Thyroid gland (tissue), 4 donors: ENCODE results near the gene TSC22D1. TPM values are rescaled to one million over a fixed set of nuclear protein-coding genes. Genes with fewer than 3 reads are reported as not detected.

Experiments used
- DNase-seq, 2 donors: peaks; one replicate each; pipeline ENCODE4 v3.0.0-alpha.2; 2019
- H3K27ac ChIP-seq, 3 donors: fragments of 200-600 bp; sonication (generic); 1 replicate in 2 of 3; 2 replicates in 1 of 3; pipeline ENCODE4 v1.5.1; 2016 to 2019; ENCODE audit warnings: mild to moderate bottlenecking in 1 of 3, moderate library complexity in 1 of 3
- H3K27me3 ChIP-seq: fragments of 200-600 bp; sonication (generic); one replicate; pipeline ENCODE4 v1.5.1; 2019
- H3K36me3 ChIP-seq, 2 donors: fragments of 200-600 bp; sonication (generic); one replicate each; pipeline ENCODE4 v1.5.1; 2016 to 2019
- H3K4me1 ChIP-seq, 2 donors: fragments of 200-600 bp; sonication (generic); one replicate each; pipeline ENCODE4 v1.5.1; 2017 to 2019
- H3K4me3 ChIP-seq, 3 donors: fragments of 200-600 bp; sonication (generic); replicated peaks in 1 of 3; 1 replicate in 2 of 3; 2 replicates in 1 of 3; pipeline ENCODE4 v1.5.1; 2016; ENCODE audit warnings: mild to moderate bottlenecking in 1 of 3
- H3K9me3 ChIP-seq: fragments of 200-600 bp; sonication (generic); one replicate; pipeline ENCODE4 v1.5.1; 2017
- CTCF ChIP-seq, 6 experiments: fragments of 200-600 bp in 3 of 6; fragments of 450-650 bp in 3 of 6; sonication (generic) in 3 of 6; IDR thresholded peaks; one replicate each; pipeline ENCODE4 v1.5.1; 2016 to 2019; ENCODE audit warnings: antibody characterized with exemption in 6 of 6, mild to moderate bottlenecking in 2 of 6, inconsistent platforms in 1 of 6, moderate library complexity in 1 of 6
- POLR2A ChIP-seq, 2 donors: fragments of 450-650 bp; IDR thresholded peaks; one replicate each; pipeline ENCODE4 v1.6.1; 2017; ENCODE audit warnings: antibody characterized with exemption in 2 of 2, mild to moderate bottlenecking in 2 of 2, moderate library complexity in 1 of 2
- WGBS, 2 donors: methylation state at CpG; one replicate each; pipeline ENCODE4 v1.1.5; 2017; 5-methylcytosine and 5-hydroxymethylcytosine counted together
- intact Hi-C: fragments of 100-400 bp; cut with DNase I; formaldehyde crosslinking; loops from one replicate; pipeline ENCODE4 v1.15.1; 2023
- total RNA-seq, 4 donors: library from RNA; depleted of rRNA; stranded (reverse); fragments of >200 nt; gene quantifications; one replicate each; pipeline ENCODE4 v1.2.3, GENCODE V29; 2016

The TSC22D1 gene
- total RNA-seq, 4 donors from 2014 or later: 78.0 to 103 (median 90.5) TPM

DNA sequence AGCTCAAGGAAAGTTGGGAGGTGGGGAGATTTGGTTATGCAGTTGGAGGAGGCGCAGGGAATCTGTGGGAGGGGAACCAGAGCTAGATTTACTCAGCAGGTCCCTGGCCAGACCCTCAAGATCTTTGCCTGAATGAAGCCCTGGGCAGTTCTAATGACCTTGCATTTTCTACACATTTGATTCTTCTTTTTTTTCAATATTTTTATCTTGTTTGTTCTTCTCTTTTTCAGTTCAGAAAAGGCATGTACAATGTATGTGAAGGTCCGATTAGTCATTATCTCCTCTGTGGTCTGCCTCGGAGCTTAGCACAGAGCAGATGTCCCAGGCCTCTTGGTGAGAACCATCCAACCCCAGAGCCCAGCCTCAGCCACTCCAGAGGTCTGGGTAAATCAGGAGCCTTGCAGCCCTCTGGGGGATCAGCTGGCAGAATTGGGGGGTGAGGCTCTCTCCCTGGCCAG lies 178.3 kb downstream of the TSC22D1 start:
- Histone ChIP-seq H3K27me3 (no peaks in the 10 kb centered on the region), H3K36me3 (no peaks in the 10 kb centered on the region), H3K27ac (no peak overlapping the region), H3K4me3 (no peak overlapping the region), H3K4me1 (peaks cover 30 to 43% of the 10 kb centered on the region in 2 donors), H3K9me3 (no peaks in the 10 kb centered on the region)
- no peak for DNase-seq
- 86 to 93% methylated on average over 3 of the region's 3 CpGs for WGBS, 2 donors
- TF ChIP-seq POLR2A (IDR thresholded peaks at IDR 0.05): no peak
- no peak for TF ChIP-seq CTCF (IDR thresholded peaks at IDR 0.05)
- intact Hi-C loops: no loop called here

DNA sequence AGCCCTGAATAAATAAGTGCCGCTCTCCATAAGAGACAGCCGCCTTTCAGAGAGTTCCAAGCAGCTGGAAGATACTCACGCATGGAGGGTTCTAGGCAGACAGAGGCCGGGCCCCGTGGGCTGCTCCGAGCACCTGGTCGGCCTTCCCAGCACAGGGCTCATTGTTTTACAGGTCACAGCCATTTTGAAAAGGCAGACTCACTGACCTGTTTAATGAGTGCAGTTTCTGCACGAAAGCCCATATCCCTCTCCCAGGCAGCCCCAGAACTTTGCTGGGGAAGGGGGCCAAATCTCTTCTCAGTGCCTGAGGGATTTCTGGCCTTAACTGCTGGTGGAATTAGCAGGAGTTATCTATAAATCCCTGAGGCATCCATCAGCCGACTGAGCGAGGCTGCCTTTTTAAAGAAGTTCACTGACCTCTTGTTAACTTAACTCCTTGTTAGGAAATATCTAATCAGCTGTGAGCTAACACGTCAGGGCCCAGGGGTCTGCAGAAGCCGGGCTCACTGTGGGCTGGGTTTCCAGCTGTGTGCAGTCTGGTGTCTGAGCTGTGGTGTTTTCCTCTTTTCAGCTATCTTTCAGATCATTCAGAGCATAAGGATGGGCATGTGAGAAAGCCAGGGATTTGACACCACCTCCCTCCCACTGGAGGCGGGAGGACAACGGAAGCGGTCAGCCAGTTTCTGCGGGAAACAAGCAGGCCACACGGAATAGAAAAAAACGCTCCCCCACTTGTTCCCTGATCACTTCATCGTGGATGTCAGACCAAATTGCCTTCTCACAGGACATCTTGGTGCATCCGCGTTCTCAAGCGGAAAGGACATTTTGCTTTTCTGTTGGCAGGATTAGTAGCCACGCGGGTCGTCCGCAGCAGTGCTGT lies 179.2 kb downstream of the TSC22D1 start:
- peak; percentile 49 to 56 for DNase-seq
- Histone ChIP-seq H3K27me3 (no peaks in the 10 kb centered on the region), H3K4me3 (no peak overlapping the region), H3K27ac (peak overlapping the region; percentile 61 to 78 (median 67)), H3K9me3 (no peaks in the 10 kb centered on the region), H3K4me1 (peaks cover 22 to 34% of the 10 kb centered on the region in 2 donors), H3K36me3 (no peaks in the 10 kb centered on the region)
- no peak for TF ChIP-seq POLR2A (IDR thresholded peaks at IDR 0.05)
- TF ChIP-seq CTCF (IDR thresholded peaks at IDR 0.05): no peak
- WGBS, 2 donors: 51 to 55% methylated on average over 26 of the region's 26 CpGs
- intact Hi-C loops: no loop called here

DNA sequence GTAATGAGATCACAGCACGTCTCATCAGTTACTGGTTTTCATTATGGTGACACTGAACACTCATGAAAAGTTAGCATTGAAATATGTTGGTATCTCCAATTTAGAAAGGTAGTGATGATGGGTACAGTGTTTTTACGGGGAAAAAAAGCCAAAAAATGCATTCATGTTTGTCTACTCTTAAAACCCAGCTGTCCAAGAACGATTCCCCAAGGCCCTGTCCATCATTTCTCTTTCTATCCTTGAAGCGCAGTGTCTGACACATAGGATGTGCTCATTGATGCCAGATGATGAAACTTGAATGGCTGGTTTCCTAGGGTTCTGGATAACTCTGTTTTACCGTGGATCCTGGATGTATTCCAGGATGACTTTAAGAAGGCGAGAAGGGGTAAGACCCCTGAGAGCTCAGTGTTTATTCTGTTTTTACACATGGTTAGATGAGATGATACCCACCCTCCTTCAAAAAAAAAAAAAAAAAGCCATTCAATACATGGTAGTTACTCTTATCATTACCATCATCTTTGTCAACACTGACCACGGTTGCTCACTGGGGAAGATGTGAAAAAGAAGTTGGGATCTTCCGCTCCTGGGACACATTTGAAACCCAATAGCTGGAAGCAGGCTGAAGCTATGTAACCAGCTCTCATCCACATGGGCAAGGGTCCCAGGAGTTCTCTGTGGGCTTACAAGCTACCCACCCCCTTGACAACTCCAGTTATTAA lies 180.0 kb downstream of the TSC22D1 start:
- WGBS, 2 donors: 87 to 92% methylated on average over 8 of the region's 8 CpGs
- Histone ChIP-seq H3K4me3 (no peak overlapping the region), H3K4me1 (peaks cover 15 to 29% of the 10 kb centered on the region in 2 donors), H3K27ac (peak overlapping the region; percentile 61 to 78 (median 67)), H3K9me3 (no peaks in the 10 kb centered on the region), H3K27me3 (no peaks in the 10 kb centered on the region), H3K36me3 (no peaks in the 10 kb centered on the region)
- TF ChIP-seq CTCF (IDR thresholded peaks at IDR 0.05): no peak
- TF ChIP-seq POLR2A (IDR thresholded peaks at IDR 0.05): no peak
- intact Hi-C loops: no loop called here
- no peak for DNase-seq

- H3K27ac ChIP-seq: no peak overlapping the region
- peaks cover 13 to 22% of the 10 kb centered on the region in 2 donors for H3K4me1 ChIP-seq
- H3K36me3 ChIP-seq: no peaks in the 10 kb centered on the region
- no peaks in the 10 kb centered on the region for H3K27me3 ChIP-seq
- intact Hi-C loops: no loop called here
- no peak overlapping the region for H3K4me3 ChIP-seq
- DNase-seq: no peak
- TF ChIP-seq POLR2A (IDR thresholded peaks at IDR 0.05): no peak
- no peak for TF ChIP-seq CTCF (IDR thresholded peaks at IDR 0.05)
- no peaks in the 10 kb centered on the region for H3K9me3 ChIP-seq
Measured at GRCh38 chr13:44394658-44395057, 181.5 kb downstream of the TSC22D1 start.

DNA sequence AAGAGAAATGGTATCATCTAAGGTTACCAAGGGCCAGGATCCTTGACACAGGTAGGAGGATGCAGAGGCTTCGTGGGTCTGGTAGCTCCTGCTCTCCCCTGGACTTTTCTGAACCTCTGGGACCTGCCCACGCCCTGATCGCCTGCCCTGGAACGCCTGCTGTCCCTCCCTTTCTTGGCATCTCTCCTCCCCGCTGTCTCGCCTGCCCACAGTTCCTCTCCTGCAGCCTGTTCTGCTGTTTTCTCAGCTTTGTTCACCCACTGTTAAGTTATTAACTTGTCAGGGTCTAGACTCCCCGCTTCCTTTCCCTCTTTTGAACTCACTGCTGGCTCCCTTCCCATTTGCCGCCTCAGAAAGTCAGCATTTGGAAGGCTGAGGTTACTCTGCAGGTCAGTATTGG lies 182.7 kb downstream of the TSC22D1 start:
- 28 to 41% methylated on average over 8 of the region's 8 CpGs for WGBS, 2 donors
- peak; percentile 72 to 79 for DNase-seq
- H3K27ac ChIP-seq: no peak overlapping the region
- no peak overlapping the region for H3K4me3 ChIP-seq
- intact Hi-C loops: no loop called here
- H3K9me3 ChIP-seq: no peaks in the 10 kb centered on the region
- no peaks in the 10 kb centered on the region for H3K27me3 ChIP-seq
- H3K4me1 ChIP-seq: peaks cover 13 to 15% of the 10 kb centered on the region in 2 donors
- H3K36me3 ChIP-seq: no peaks in the 10 kb centered on the region
- TF ChIP-seq CTCF (IDR thresholded peaks at IDR 0.05) (no peak), POLR2A (IDR thresholded peaks at IDR 0.05) (peak in 1 of 2 donors; percentile 10)
